GM12878 (cell line): ENCODE data around the gene ERMARD.

ENCODE experiments used
- CHD2 ChIP-seq: IDR thresholded peaks from 2 replicates; pipeline ENCODE4 v1.6.1; 2011; ENCODE audit warnings: low read depth, low read length, improper control_type of control experiment, borderline replicate concordance
- EP300 ChIP-seq, 2 experiments: fragments of 150-350 bp in 1 of 2; IDR thresholded peaks; 2 replicates each; pipeline ENCODE4 v1.6.1; 2011 to 2012; ENCODE audit warnings: low read depth in 2 of 2, low read length in 2 of 2, borderline replicate concordance in 1 of 2, improper control_type of control experiment in 1 of 2, inconsistent platforms in 1 of 2; ENCODE audit not compliant: control insufficient read depth in 1 of 2
- NBN ChIP-seq: fragments of 450-650 bp; IDR thresholded peaks from 2 replicates; pipeline ENCODE4 v1.6.1; 2016
- POLR2A ChIP-seq: IDR thresholded peaks from 2 replicates; pipeline ENCODE4 v1.6.1; 2011; ENCODE audit warnings: low read depth, mild to moderate bottlenecking, low read length

GRCh38 chr6:169789146-169789943 is 37.9 kb downstream of the ERMARD start:
- TF ChIP-seq CHD2 = no peak
- no peak for TF ChIP-seq POLR2A
- no peak for TF ChIP-seq EP300 (IDR thresholded peaks at IDR 0.05; ENCODE audit: borderline replicate concordance in 1 of 2, control insufficient read depth in 1 of 2, low read depth in 2 of 2, low read length in 2 of 2)
- TF ChIP-seq NBN = no peak
